Measurements from ENCODE around the gene MCTP1. TPM values are rescaled to one million over a fixed set of nuclear protein-coding genes. Genes with fewer than 3 reads are reported as not detected.

MCTP1 gene
- total RNA-seq, 1 donor from 2014 or later: 1.7 TPM

DNA sequence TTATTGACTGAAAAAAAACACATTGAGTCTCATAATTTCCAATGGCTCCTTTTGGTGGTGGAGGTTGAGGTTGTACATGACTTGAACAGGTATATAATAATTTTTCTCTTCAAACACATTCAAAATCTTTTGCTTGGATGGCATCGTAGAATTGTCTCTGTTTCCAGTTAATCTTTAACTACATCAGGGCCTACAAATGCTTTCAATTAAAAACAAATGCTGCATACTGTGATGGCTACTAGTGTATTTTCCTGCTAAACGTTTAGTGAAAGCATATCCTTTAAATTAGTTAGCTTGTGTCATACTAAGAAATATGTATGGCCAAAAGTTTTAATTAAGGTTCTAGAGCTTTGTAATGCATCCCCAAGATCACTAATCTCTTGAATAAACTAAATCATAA, 352.6 kb downstream of the MCTP1 start:
- Mint-ChIP-seq H3K4me1 (no peaks in the 10 kb centered on the region), H3K27me3 (ENCODE audit: low read depth) (peaks cover 2% of the 10 kb centered on the region), H3K9me3 (no peaks in the 10 kb centered on the region), H3K27ac (ENCODE audit: unreplicated experiment) (no peak overlapping the region), H3K4me3 (no peak overlapping the region), H3K36me3 (ENCODE audit: low read depth) (no peaks in the 10 kb centered on the region)
- no peak for DNase-seq (ENCODE audit: low read depth, low spot score)
- TF ChIP-seq, protein P1, sequence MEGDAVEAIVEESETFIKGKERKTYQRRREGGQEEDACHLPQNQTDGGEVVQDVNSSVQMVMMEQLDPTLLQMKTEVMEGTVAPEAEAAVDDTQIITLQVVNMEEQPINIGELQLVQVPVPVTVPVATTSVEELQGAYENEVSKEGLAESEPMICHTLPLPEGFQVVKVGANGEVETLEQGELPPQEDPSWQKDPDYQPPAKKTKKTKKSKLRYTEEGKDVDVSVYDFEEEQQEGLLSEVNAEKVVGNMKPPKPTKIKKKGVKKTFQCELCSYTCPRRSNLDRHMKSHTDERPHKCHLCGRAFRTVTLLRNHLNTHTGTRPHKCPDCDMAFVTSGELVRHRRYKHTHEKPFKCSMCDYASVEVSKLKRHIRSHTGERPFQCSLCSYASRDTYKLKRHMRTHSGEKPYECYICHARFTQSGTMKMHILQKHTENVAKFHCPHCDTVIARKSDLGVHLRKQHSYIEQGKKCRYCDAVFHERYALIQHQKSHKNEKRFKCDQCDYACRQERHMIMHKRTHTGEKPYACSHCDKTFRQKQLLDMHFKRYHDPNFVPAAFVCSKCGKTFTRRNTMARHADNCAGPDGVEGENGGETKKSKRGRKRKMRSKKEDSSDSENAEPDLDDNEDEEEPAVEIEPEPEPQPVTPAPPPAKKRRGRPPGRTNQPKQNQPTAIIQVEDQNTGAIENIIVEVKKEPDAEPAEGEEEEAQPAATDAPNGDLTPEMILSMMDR (conservative IDR thresholded peaks at IDR 0.05): no peak

DNA sequence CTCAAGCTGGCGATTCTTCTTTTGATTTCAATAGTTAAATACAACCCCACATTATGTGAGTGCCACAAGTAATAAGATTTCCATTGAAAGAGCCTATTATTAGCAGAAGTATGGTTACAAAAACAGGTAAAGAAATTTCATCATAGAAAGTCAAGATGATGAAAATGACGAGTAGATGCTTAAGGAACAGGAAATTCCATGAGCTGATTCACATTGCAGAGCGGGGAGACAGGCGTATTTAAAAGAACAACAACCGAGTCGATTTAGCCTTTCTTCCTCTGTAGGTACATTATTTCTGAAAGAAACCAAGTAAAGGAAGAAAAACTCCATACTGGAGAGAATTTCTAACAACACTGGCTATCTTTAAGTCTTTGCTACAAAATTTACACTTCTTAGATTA, 356.0 kb downstream of the MCTP1 start:
- Mint-ChIP-seq H3K27me3 (ENCODE audit: low read depth) (no peaks in the 10 kb centered on the region), H3K36me3 (ENCODE audit: low read depth) (no peaks in the 10 kb centered on the region), H3K9me3 (peaks cover 2% of the 10 kb centered on the region), H3K27ac (ENCODE audit: unreplicated experiment) (no peak overlapping the region), H3K4me3 (no peak overlapping the region), H3K4me1 (no peaks in the 10 kb centered on the region)
- DNase-seq (ENCODE audit: low read depth, low spot score): no peak
- TF ChIP-seq, protein P1 (conservative IDR thresholded peaks at IDR 0.05): no peak

DNA sequence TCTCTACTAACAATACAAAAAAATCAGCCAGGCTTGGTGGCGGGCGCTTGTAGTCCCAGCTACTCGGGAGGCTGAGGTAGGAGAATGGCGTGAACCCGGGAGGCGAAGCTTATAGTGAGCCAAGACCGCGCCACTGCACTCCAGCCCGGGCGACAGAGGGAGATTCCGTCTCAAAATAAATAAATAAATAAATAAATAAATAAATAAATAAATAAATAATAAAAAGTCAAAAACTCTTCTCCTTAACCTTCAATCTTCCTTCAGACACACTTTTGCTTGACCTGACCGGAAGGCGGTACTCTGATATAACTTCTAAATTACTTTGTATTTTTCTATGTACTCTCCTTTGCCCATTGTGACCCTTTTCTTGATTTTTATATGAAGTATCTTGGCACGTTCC, 364.3 kb downstream of the MCTP1 start:
- no peaks in the 10 kb centered on the region for H3K9me3 Mint-ChIP-seq
- no peak for DNase-seq (ENCODE audit: low read depth, low spot score)
- TF ChIP-seq, protein P1 (conservative IDR thresholded peaks at IDR 0.05): no peak
- H3K4me3 Mint-ChIP-seq: no peak overlapping the region
- no peaks in the 10 kb centered on the region for H3K36me3 Mint-ChIP-seq (ENCODE audit: low read depth)
- H3K4me1 Mint-ChIP-seq: no peaks in the 10 kb centered on the region
- H3K27ac Mint-ChIP-seq (ENCODE audit: unreplicated experiment): no peak overlapping the region
- peaks cover 2% of the 10 kb centered on the region for H3K27me3 Mint-ChIP-seq (ENCODE audit: low read depth)

DNA sequence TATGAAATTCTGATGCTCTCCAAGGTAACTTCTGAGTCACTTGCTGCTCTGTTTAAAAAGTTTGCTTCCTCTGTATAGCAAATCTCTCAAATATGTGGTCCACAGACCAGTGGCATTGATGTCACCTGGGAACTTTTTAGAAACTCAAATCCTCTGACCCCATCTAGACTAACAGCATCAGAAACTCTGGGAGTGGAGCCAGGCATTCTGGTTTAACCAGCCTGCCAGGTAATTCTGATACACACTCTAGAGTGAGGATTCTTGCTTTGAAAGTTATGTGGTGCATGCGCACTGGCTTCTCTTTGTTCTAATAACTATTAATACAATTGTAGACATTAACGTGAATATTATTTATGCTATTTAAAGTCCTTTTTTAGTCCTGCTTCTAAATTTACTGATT, 368.3 kb downstream of the MCTP1 start:
- Mint-ChIP-seq H3K36me3 (ENCODE audit: low read depth) (no peaks in the 10 kb centered on the region), H3K4me1 (no peaks in the 10 kb centered on the region), H3K4me3 (no peak overlapping the region), H3K27ac (ENCODE audit: unreplicated experiment) (no peak overlapping the region), H3K9me3 (no peaks in the 10 kb centered on the region), H3K27me3 (ENCODE audit: low read depth) (peaks cover 2% of the 10 kb centered on the region)
- DNase-seq (ENCODE audit: low read depth, low spot score): no peak
- TF ChIP-seq, protein P1 (conservative IDR thresholded peaks at IDR 0.05): no peak

DNA sequence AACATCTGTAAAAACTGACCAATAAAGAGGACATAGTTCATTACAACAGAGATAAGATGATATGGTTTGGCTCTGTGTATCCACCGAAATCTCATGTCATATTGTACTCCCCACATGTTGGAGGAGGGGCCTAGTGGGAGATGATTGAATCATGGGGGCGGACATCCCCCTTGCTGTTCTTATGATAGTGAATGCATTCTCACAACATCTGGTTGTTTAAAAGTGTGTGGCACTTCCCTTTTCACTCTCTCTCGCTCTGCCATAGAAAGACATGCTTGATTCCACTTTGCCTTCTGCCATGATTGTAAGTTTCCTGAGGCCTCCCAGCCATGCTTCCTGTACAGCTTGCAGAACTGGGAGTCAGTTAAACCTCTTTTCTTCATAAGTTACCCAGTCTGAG, 373.6 kb downstream of the MCTP1 start:
- Mint-ChIP-seq H3K9me3 (no peaks in the 10 kb centered on the region), H3K4me3 (no peak overlapping the region), H3K27me3 (ENCODE audit: low read depth) (no peaks in the 10 kb centered on the region), H3K27ac (ENCODE audit: unreplicated experiment) (peak overlapping the region; percentile 84), H3K36me3 (ENCODE audit: low read depth) (no peaks in the 10 kb centered on the region), H3K4me1 (no peaks in the 10 kb centered on the region)
- TF ChIP-seq, protein P1 (conservative IDR thresholded peaks at IDR 0.05): no peak
- DNase-seq (ENCODE audit: low read depth, low spot score): no peak

GRCh38 chr5:94910721-94911120, 374.2 kb downstream of the MCTP1 start:
- H3K27me3 Mint-ChIP-seq (ENCODE audit: low read depth): no peaks in the 10 kb centered on the region
- H3K27ac Mint-ChIP-seq (ENCODE audit: unreplicated experiment): no peak overlapping the region
- H3K36me3 Mint-ChIP-seq (ENCODE audit: low read depth): no peaks in the 10 kb centered on the region
- H3K4me1 Mint-ChIP-seq: no peaks in the 10 kb centered on the region
- TF ChIP-seq, protein P1 (conservative IDR thresholded peaks at IDR 0.05): no peak
- DNase-seq (ENCODE audit: low read depth, low spot score): no peak
- no peak overlapping the region for H3K4me3 Mint-ChIP-seq
- no peaks in the 10 kb centered on the region for H3K9me3 Mint-ChIP-seq

All from neural crest cell (in vitro differentiated cells).